GM21526 (cell line): ENCODE measurements around the gene APOBEC3G.
A peak's percentile ranks its signal among the peaks of the same experiment; 100 is the strongest.
"Not testable (repeated sequence)": the region's sequence is repeated elsewhere in the genome, so short reads cannot be mapped to it uniquely, and the experiment has no call there.

Experiments
- ATAC-seq: cut with Tn5 transposase; IDR thresholded peaks from one replicate; pipeline ENCODE4 v1.9.1; 2021; ENCODE audit warnings: moderate library complexity; ENCODE audit not compliant: unreplicated experiment, low FRiP score

Gene APOBEC3G

DNA sequence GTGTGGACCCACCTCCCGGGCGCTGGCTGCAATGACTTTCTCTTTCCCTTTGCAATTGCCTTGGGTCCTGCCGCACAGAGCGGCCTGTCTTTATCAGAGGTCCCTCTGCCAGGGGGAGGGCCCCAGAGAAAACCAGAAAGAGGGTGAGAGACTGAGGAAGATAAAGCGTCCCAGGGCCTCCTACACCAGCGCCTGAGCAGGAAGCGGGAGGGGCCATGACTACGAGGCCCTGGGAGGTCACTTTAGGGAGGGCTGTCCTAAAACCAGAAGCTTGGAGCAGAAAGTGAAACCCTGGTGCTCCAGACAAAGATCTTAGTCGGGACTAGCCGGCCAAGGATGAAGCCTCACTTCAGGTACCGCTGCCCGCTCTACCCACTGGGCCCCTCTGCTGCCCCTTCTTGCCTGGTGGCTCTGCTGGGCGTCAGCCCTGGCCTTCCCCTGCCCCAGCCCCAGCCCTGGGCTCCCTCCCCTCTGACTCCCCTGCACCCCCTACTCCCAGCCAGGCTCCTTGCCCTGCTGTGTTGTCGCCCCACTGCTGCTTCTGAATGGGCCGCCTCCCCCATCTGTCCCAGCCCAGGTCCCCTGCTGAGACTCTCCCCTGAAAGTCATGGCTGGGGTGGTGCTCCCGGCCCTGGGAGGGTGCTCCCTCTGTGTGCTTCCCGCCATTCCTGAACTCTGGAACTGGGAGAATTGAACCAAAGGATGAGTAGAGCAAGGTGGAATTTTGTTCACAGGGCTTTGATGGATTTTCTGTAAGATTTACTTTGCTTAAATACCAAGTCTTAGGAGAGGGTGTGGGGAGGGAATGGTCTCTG lies at the start of gene APOBEC3G:
APOBEC3G (plus strand) TSS at position 250 of the 815 bp plus-strand sequence; CDS start at position 337, 87 bp downstream.
- ATAC-seq, result peak; percentile 68

GRCh38 chr22:39027717-39028116 lies 49.4 kb upstream of the APOBEC3G start:
- no peak for ATAC-seq

- no peak for ATAC-seq
These were observed 48.8 kb upstream of the APOBEC3G start for GRCh38 chr22:39028281-39028680.

GRCh38 chr22:39029227-39029626 lies 47.8 kb upstream of the APOBEC3G start:
- ATAC-seq, result no peak

DNA sequence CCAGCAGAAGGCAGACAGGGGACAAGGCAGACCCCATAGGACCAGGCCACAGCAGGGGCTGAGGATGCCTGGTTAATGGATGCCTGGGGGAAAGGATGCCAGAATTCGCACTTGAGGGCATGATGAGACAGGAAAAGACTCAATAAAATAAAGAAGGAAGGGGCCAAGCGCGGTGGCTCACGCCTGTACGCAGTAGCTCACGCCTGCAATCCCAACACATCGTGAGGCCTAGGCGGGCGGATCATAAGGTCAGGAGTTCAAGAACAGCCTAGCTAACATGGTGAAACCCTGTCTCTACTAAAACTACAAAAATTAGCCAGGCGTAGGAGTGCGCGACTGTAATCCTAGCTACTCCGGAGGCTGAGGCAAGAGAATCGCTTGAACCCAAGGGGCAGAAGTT lies 46.4 kb upstream of the APOBEC3G start:
- ATAC-seq, result no peak

DNA sequence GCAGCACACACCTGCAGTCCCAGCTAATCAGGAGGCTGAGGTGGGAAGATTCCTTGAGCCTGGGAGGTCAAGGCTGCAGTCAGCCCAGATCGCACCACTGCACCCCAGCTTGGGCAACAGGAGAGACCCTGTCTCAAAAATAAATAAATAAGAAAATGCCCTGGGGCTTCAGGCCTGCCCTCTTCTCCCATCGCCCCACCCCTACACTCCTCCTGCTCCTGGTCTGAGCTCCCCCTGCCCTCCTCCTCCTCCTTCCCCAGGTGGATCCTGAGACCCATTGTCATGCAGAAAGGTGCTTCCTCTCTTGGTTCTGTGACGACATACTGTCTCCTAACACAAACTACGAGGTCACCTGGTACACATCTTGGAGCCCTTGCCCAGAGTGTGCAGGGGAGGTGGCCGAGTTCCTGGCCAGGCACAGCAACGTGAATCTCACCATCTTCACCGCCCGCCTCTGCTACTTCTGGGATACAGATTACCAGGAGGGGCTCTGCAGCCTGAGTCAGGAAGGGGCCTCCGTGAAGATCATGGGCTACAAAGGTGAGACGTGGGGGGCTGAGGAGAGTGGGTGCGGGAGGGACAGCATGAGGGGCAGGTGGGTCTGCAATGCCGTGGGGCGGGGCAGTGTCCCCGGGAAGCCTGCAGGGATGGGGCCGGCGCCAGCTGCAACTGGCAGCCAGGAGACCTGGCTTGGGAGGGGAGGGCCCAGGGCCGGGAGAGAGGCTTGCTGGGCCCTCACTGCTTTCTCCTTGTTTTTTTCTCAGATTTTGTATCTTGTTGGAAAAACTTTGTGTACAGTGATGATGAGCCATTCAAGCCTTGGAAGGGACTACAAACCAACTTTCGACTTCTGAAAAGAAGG lies 45.4 kb upstream of the APOBEC3G start:
- not testable (repeated sequence) for ATAC-seq

- not testable (repeated sequence) for ATAC-seq
These were observed 40.0 kb upstream of the APOBEC3G start for GRCh38 chr22:39037071-39037470.

- no peak for ATAC-seq
These were observed 37.6 kb upstream of the APOBEC3G start for GRCh38 chr22:39039306-39040126.

DNA sequence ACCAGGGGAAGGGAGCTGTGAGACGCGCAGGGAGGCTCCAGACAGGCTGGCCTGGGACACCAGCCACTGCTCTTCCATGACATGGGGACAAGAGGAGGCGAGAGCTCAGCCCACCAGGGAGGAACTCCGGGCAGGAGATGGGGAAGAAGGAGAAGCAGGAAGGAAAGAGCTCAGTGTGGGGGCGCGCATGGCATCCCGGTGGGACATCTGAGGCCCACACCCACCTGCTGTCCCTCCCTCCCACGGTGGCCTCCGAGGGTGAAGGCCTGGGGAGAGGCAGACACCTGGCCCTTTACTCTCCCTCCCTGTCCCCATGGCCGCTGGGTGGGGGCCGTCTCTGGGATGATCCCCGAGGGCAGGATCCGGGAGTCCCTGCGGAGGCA lies 36.9 kb upstream of the APOBEC3G start:
- not testable (repeated sequence) for ATAC-seq

DNA sequence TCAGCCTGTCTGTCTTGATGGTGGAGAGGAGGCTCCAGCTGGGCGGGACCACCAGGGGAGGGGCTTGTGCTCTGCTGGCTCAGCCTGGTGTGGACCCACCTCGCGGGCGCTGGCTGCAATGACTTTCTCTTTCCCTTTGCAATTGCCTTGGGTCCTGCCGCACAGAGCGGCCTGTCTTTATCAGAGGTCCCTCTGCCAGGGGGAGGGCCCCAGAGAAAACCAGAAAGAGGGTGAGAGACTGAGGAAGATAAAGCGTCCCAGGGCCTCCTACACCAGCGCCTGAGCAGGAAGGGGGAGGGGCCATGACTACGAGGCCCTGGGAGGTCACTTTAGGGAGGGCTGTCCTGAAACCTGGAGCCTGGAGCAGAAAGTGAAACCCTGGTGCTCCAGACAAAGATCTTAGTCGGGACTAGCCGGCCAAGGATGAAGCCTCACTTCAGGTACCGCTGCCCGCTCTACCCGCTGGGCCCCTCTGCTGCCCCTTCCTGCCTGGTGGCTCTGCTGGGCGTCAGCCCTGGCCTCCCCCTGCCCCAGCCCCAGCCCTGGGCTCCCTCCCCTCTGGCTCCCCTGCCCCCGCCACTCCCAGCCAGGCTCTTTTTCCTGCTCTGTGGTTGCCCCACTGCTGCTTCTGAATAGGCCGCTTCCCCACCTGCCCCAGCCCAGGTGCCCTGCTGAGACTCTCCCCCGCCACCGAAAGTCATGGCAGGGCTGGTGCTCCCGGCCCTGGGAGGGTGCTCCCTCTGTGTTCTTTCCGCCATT lies 36.4 kb upstream of the APOBEC3G start, which contains the start of gene APOBEC3F:
APOBEC3F (plus strand) TSS at position 327 of the 759 bp plus-strand sequence; CDS start at position 424, 97 bp downstream.
- peak; percentile 84 for ATAC-seq

DNA sequence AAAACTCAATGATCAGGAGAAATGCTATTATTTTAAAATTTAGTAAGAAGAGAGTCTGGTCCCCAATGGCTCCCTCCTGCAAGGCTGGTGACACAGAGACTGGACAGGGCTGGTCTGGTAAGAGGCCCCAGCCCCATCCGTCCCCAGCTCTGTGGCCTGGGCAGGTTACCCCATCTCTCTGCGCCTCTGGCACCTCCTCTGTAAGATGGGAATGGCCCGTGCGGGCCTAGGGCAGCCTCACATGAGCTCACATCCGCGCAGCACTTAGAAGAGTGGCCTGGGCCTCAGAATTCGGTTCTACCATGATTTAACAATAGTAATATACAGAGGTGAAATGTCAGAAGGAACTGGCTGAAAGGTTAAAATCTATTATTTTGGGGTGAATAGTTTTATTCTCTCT lies 35.2 kb upstream of the APOBEC3G start:
- ATAC-seq, result no peak

GRCh38 chr22:39043063-39043462 lies 34.0 kb upstream of the APOBEC3G start:
- not testable (repeated sequence) for ATAC-seq

GRCh38 chr22:39045136-39045535 lies 31.9 kb upstream of the APOBEC3G start:
- ATAC-seq, result not testable (repeated sequence)

- ATAC-seq, result not testable (repeated sequence)
These were observed 27.6 kb upstream of the APOBEC3G start for GRCh38 chr22:39049486-39049885.

GRCh38 chr22:39051844-39052495 lies 25.1 kb upstream of the APOBEC3G start:
- not testable (repeated sequence) for ATAC-seq

- no peak for ATAC-seq
These were observed 21.4 kb upstream of the APOBEC3G start for GRCh38 chr22:39055658-39056057.

DNA sequence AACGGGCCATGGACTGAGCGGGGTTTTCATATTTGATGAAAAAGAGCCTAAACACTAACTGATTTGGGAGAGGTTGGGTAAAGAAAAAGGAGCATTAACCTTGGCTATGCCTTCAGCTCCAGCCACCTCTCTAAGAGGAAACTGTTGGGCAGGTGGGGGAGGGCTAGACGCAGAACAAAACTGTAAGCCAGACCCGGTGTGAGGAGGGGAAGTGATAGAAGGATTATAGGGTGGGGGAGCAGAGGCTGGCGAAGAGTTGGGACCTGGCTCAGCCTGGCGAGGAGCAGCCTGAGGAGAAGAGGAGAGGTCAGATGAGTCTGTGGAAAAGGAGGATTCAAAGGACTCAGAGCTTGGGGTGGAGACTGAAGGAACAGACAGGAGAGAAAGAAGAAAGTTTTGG lies 15.8 kb upstream of the APOBEC3G start:
- not testable (repeated sequence) for ATAC-seq

DNA sequence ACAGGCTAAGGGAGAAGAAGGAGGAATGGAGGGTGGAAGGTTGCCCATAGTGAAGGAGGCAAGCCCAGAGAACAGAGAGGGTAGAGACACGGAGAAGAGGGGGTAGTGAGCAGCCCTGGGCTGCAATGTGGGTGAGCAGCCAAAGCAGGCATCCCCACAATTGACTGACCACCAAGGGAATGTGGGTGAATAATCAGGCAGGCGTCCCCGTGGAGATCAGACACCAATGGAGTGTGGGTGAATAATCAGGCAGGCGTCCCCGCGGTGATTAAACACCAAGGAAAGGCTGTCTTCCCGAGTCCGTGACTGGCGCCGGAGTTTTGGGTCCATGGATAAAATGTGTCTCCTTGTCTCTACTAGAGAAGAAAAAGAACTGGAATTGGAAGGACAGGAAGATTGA lies 15.1 kb upstream of the APOBEC3G start:
- ATAC-seq, result not testable (repeated sequence)

DNA sequence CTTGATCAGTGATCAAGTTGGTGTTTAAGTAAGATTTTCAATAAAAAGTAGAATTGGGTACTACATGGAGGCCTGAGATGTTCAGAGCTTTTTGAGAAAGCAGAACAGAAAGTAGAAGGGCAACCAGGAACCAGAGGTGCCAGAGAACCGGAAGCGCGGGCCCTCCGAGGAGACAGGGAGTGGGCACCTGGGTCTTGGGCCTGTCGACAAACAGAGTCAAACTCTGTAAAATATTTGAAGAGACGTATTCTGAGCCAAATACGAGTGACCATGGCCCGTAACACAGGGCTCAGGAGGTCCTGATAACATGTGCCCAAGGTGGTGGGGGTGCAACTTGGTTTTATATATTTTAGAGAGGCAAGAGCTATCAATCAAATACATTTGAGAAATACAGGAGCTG lies 13.2 kb upstream of the APOBEC3G start:
- peak; percentile 43 for ATAC-seq
